GM04504 (cell line): ENCODE results near the gene GLRX5.
"Not testable (repeated sequence)": the region's sequence is repeated elsewhere in the genome, so short reads cannot be mapped to it uniquely, and the experiment has no call there.

Source experiments
- DNase-seq: peaks from one replicate; pipeline ENCODE4 v3.0.0-alpha.2; 2012; ENCODE audit warnings: low read depth

GLRX5 gene

DNA sequence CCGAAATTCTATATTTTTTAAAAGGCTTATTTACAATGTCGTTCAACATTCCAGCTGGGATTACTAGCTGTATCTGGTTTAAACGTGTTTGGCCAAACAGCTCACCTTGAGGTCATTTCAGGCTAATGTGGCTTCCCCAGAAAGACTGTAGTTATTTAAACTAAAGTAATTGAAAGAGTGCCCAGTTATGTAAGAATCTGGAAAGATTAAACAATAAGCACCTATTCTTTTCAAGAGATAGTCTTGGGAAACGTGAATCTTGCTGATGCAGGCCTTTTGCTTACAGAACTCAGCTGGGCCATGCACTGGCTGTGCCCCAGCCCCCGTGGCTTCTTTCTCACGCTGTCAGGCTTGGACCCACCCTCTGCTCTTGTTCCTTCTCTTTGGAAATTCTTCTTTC is 24.4 kb downstream of the GLRX5 start:
- no peak for DNase-seq

DNA sequence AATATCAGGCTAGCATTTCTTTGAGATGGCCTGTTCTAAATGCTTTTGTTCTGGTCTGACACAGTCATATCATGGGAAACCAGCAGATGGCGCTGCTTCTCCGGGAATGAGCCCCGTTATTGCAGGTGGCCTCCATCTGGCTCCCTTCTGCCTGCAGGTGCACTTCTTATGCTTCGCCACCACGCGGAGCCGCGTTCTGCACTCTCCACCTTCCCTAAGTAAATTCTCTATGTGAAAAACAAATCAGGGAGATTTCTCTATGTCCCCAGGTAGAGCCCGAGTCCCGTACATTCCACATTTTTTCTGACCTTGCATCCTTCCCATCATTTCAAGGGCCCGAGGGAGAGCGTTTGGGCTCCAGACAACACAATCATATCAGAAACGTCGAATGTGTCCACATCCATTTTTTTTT is 26.2 kb downstream of the GLRX5 start:
- DNase-seq: peak; percentile 54

DNA sequence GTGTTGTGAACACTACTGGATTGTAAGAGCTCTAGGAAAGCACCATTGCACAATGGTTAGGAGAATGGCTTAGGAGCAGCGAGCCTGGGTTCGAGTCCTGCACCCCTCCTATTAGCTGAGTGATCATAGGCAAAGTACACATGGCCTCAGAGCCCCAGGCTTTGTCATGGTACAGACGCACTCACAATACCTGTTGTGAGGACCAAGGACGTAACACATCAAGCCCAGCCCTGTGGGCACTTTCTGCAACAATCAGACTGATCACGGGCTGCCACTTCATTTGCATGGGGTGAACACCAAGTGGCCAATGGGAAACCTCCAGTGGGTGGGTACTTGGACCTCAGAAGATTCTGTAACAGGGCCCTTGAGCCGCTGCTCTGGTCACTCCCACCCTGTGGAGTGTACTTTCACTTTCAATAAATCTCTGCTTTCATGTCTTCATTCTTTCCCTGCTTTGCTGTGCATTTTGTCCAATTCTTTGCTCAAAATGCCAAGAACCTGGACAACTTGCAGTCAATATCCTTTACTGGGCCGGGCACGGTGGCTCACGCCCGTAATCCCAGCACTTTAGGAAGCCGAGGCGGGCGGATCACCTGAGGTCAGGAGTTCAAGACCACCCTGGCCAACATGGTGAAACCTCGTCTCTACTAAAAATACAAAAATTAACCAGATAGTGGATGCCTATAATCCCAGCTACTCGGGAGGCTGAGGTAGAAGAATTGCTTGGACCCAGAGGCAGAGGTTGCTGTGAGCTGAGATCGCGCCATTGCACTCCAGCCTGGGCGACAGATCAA is 28.2 kb downstream of the GLRX5 start:
- DNase-seq: no peak

DNA sequence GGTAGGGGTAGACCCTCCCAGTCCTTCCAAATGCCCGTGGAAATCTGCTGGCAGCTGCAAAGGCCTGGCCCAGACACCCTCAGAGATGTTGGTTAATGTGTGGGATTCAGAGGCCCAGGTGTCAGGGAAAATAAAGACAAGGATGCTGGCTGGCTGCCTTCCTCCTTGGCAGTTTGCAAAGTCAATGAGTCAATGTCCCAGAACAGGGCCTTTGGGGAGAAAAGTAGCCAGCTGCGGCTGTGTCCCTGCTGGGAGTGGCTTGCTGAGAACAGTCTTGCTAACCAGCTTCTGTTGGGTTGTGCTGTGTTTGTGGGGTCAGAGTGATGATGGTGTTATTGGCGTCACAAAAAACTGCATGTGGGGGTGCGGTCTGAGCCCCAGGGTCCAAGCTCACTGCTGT is 29.2 kb downstream of the GLRX5 start:
- no peak for DNase-seq

DNA sequence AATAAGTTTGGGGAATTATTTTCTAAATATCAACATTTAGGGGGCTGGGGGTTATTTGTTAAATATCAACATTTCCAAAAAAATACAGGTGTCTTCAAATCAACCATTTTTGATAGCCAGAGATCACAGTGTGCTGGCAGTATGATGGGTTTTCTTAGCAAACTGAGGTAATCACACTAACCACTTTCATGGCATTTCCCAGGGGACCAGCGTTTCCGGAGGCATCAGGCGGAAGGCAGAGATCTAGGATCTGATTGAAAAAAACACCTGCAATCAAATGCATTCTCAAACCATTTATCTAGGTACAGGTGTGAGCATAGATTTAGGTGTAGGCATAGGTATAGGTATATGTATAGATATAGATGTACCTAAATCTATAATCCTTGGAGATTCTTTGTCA is 34.6 kb downstream of the GLRX5 start:
- DNase-seq: no peak

DNA sequence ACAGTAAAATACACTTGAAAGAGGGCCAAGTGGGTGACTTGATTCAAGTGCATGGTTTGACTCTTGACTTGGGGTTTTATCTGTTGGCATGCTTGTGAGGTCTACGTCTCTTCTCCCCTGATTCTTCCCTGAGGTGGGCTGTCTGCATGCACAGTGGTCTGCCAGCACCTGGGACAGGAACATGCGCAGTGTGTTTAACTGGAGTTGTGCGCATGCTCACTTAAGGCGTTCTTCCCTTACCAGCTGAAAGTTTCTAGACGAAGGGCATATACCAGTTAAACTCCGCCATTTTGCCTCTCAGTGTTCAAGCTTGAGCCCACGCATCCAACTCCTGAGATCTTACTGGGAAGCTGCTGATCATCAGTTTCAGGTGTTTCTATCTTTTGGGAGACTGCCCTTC is 38.5 kb downstream of the GLRX5 start:
- no peak for DNase-seq

DNA sequence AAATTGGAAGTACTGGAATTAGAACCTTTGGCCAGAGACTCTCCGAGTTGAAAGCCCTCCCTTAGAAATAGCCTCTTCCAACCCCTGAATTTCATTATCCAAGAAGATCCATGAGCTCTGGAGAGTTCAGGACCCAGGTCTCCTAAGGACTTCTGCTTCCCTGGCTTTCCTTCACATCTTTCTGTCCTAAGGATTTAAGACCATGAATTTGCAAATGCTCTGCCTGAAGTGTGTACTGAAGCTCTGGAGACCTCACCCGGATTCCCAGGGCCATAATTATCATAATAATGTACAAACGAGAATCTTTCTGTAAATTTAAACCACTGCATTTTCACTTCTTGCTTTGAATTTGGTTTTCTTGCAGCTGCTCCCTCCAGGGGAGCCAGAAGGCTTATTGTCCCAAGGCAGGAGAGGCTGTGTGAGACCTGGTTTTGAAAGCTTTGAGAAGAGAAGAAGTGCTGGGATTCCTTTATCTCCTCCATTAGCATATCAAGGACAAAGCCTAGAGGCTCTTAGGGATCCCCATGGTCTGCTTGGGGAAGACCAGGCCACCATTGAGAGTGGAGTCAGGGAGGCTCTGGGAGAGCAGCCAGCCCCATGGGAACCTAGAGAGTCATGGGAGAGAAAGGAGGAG is 41.1 kb downstream of the GLRX5 start:
- DNase-seq: no peak

DNA sequence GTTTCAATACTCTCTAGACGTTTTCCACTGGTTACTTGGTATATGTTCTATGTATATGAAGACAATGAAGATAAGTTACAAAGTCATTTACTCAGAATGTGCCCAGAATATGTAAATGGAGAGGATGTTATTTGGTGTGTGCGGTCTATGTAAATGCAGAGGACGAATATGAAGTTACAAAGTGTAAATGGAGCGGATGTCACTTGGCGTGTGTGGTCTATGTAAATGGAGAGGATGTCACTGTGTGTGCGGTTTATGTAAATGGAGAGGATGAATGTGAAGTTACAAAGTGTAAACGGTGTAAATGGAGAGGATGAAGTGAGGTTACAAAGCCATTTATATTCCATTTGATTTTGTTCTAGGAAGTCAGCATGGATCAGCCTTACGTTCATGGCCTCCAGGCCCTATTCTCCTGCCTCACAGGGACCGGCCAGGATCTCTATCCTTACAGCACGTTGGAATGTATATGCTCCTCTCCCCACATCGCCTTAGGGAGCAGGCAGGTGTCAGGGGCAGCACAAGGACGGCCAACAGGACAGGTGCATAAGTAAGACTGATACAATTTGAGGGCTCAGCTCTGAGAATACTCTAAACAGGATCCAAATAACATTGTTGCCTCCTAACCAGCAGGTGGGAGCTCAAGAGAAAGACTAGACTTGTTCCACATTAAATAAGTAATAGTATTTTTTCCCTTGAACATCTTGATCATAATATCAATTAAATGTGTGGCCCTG is 42.4 kb downstream of the GLRX5 start:
- DNase-seq: no peak

DNA sequence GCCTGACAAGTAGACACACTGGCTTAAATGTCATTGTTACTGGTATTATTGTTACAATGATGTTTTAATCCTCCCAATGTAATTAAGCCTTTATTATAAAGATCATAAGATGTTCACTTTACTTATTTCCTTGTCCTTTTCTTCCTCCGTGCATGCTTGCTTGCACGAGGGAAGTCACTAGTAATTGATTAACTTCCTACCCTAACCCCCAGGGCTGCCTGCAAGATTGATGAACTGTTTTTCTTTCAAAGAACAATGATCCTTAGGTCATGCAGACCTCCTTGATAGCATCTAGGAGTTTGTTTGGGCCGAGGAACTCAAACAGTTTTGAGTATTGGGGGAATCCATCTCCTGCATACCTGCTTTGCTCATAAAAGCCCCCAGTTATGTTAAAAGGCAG is 43.0 kb downstream of the GLRX5 start:
- DNase-seq: no peak

DNA sequence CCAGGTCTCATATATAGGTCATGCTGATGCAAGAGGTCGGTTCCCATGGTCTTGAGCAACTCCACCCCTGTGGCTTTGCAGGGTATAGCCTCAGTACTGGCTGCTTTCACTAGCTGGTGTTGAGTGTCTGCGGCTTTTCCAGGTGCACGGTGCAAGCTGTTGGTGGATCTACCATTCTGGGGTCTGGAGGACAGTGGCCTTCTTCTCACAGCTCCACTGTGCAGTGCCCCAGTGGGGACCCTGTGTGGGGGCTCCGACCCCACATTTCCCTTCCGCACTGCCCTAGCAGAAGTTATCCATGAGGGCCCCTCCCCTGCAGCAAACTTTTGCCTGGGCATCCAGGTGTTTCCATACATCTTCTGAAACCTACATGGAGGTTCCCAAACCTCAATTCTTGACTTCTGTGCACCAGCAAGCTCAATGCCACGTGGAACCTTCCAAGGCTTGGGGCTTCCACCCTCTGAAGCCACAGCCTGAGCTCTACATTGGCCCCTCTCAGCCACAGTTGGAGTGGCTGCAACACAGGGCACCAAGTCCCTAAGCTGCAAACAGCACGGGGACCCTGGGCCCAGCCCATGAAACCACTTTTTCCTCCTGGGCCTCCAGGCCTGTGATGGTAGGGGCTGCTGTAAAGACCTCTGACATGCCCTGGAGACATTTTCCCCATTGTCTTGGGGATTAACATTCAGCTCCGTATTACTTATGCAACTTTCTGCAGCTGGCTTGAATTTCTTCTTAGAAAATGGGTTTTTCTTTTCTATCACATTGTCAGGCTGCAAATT is 49.2 kb downstream of the GLRX5 start:
- not testable (repeated sequence) for DNase-seq

DNA sequence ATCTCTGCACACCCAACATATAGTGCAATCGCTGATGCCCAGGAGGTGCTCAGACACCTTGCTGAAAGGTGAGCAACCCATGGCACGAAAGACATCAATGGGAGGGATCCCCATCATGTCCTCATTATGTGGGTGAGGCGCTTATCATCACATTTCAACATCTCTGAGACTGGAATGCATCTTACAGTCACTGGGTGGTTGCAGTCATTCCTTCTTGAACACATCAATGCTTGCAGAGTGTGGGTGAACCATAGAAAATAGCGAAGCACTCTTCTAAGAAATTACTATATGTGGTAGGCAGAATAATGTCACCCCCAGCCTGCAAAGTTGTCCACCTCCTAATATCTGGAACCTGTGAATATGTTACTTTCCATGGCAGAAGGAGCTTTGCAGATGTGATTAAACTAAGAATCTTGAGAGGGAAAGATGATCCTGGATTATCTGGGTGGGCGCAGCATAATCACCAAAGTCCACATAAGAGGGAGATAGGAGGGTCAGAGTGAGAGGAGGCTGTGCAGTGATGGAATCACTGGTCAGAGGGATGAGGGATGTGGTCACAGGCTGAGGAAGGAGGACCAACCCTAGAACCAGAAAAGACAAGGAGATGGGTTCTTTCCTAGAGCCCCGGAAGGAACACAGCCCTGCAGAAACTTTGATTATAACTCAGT is 51.2 kb downstream of the GLRX5 start:
- DNase-seq: no peak

DNA sequence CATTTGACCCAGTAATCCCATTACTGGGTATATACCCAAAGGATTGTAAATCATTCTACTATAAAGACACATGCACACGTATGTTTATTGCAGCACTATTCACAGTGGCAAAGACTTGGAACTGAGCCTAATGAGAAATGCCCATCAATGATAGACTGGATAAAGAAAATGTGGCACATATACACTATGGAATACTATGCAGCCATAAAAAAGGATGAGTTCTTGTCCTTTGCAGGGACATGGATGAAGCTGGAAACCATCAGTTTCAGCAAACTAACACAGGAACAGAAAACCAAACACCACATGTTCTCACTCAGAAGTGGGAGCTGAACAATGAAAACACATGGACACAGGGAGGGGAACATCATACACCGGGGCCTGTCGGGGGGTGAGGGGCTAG is 56.3 kb downstream of the GLRX5 start:
- not testable (repeated sequence) for DNase-seq
